BJ (cell line): ENCODE data around the gene SPRYD3. TPM values are rescaled to one million over a fixed set of nuclear protein-coding genes. Genes with fewer than 3 reads are reported as not detected.

Experiments used
- CTCF ChIA-PET: fragments of 350-600 bp; formaldehyde crosslinking; extraction: SDS; loops from one replicate; lab custom pipeline; 2021; ENCODE audit warnings: antibody characterized with exemption, inconsistent platforms; lab: Yijun Ruan, JAX
- POLR2A ChIA-PET: fragments of 300-600 bp; sonication (Branson Sonifier 250); formaldehyde crosslinking; extraction: SDS; loops from one replicate; lab custom pipeline; 2021; ENCODE audit warnings: antibody characterized with exemption; lab: Charles Lee
- DNase-seq: peaks from one replicate; pipeline ENCODE4 v3.0.0-alpha.2; 2011; ENCODE audit warnings: low read depth
- H3K27me3 ChIP-seq: 2 replicates; pipeline ENCODE4 v1.6.0; 2011; ENCODE audit warnings: low read length; ENCODE audit not compliant: control insufficient read depth, insufficient read depth
- H3K36me3 ChIP-seq: 2 replicates; pipeline ENCODE4 v1.5.1; 2011; ENCODE audit warnings: low read length; ENCODE audit not compliant: control insufficient read depth, insufficient read depth
- H3K4me3 ChIP-seq: 2 replicates; pipeline ENCODE4 v1.5.1; 2011; ENCODE audit warnings: low read depth, mild to moderate bottlenecking, control low read depth, low read length
- polyA plus RNA-seq: library from polyadenylated mRNA; depleted of rRNA; stranded (reverse); fragments of >200 nt; gene quantifications from 2 replicates; pipeline ENCODE4 v1.2.3, GENCODE V29; 2011
- TF ChIP-seq, protein P1 (sequence below): IDR thresholded peaks from 2 replicates; pipeline ENCODE4 v1.5.1; 2011; ENCODE audit warnings: low read depth, mild to moderate bottlenecking, control low read depth, inconsistent platforms, low read length, moderate library complexity; ENCODE audit not compliant: insufficient read depth

Gene SPRYD3
- polyA plus RNA-seq, 1 experiment, result 48.0 TPM

DNA sequence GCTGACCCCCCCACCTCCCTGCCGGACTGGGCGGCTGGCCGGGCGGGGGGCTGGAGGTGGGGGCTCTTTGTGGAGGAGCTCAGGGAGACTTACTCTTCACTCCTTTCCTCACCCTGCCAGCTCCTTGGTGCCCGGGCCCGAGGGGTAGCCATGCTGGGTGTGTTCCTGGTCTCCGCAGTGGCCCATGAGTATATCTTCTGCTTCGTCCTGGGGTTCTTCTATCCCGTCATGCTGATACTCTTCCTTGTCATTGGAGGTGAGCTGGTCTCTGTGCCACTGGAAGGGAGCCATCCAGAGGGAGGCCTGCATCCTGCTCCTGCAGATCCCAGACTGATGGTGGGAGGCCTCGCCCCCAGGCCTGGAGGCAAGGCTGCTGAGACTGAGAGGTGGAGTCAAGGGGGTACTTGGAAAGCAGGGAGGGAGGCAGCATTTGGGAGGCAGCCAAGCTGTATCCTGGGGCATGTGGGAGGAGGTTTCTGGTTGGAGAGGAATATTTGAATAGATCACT, 43.8 kb upstream of the SPRYD3 start:
- no peaks in the 10 kb centered on the region for H3K27me3 ChIP-seq
- H3K4me3 ChIP-seq, result no peak overlapping the region
- TF ChIP-seq, protein P1, sequence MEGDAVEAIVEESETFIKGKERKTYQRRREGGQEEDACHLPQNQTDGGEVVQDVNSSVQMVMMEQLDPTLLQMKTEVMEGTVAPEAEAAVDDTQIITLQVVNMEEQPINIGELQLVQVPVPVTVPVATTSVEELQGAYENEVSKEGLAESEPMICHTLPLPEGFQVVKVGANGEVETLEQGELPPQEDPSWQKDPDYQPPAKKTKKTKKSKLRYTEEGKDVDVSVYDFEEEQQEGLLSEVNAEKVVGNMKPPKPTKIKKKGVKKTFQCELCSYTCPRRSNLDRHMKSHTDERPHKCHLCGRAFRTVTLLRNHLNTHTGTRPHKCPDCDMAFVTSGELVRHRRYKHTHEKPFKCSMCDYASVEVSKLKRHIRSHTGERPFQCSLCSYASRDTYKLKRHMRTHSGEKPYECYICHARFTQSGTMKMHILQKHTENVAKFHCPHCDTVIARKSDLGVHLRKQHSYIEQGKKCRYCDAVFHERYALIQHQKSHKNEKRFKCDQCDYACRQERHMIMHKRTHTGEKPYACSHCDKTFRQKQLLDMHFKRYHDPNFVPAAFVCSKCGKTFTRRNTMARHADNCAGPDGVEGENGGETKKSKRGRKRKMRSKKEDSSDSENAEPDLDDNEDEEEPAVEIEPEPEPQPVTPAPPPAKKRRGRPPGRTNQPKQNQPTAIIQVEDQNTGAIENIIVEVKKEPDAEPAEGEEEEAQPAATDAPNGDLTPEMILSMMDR, result no peak
- ChIA-PET POLR2A (no interaction called here), CTCF (interaction anchor here (0.6 kb wide), 2 partner anchors 65 to 268 kb away, joined by 3 read pairs; no protein-coding TSS in a partner anchor)
- DNase-seq, result no peak
- no peaks in the 10 kb centered on the region for H3K36me3 ChIP-seq

DNA sequence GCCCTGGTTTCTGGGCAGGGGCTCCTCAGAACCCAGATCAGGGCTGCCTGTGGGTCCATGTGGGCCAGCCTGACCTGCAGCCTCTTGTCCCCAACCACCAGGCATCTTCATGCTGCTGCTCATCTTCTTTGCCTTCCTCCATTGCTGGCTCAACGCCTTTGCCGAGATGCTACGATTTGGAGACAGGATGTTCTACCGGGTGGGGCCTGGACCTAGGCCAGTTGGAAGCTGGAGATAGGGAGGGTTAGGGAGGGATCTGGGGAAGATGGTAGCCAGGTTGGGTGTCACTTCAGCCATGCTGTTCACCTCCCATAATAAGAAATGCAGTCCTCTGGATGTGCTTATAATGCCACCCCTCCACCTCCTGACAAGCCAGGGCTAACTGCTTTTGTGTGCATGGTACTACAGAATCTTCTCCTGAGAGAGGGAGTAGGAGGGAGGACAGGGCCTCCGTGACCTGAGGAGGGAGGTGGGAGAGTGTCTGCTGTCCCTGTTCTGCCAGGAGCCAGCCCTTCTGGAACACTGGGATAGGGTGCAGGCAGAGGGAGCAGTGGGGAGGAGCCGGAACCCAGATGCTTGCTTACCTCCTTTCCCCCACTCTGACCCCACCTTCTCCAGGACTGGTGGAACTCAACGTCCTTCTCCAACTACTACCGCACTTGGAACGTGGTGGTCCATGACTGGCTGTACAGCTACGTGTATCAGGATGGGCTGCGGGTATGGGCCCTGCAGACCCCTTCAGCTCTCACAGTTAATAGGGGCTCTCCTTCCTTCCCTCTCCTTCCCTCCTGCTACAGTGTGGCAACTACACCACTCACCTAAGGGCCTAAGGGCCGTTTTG, 41.7 kb upstream of the SPRYD3 start:
- DNase-seq, result no peak
- POLR2A ChIA-PET, result no interaction called here
- TF ChIP-seq, protein P1, result no peak
- Histone ChIP-seq H3K4me3 (no peak overlapping the region), H3K36me3 (no peaks in the 10 kb centered on the region), H3K27me3 (no peaks in the 10 kb centered on the region)
- CTCF ChIA-PET, result no interaction called here

DNA sequence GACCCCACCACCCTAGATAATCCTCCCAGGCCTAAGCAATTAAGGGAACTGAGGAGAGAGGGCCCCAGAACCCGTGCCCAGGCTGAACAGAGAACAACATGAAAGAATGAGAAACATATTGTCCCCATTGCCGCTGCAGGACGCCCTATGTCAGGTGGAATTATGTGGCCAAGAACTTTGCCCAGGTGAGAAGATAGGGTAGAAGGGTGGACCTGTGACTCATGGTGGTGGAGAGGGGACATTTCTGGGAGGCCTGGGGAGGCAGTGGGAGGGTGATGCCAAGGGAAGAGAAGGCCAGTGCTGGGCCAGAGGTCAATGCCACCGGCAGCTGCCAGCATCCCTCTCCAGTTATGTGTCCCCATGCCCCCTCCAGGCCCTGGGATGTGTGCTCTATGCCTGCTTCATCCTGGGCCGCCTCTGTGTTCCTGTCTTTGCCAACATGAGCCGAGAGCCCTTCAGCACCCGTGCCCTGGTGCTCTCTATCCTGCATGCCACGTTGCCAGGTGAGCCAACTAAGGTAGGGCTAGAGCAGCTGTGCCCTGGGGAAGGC, 39.6 kb upstream of the SPRYD3 start:
- no peak for DNase-seq
- H3K36me3 ChIP-seq, result no peaks in the 10 kb centered on the region
- CTCF ChIA-PET, result interaction anchor here (0.8 kb wide), 1 partner anchor 41 kb away, joined by 4 read pairs; no protein-coding TSS in a partner anchor
- TF ChIP-seq, protein P1, result no peak
- no peak overlapping the region for H3K4me3 ChIP-seq
- POLR2A ChIA-PET, result no interaction called here
- no peaks in the 10 kb centered on the region for H3K27me3 ChIP-seq

DNA sequence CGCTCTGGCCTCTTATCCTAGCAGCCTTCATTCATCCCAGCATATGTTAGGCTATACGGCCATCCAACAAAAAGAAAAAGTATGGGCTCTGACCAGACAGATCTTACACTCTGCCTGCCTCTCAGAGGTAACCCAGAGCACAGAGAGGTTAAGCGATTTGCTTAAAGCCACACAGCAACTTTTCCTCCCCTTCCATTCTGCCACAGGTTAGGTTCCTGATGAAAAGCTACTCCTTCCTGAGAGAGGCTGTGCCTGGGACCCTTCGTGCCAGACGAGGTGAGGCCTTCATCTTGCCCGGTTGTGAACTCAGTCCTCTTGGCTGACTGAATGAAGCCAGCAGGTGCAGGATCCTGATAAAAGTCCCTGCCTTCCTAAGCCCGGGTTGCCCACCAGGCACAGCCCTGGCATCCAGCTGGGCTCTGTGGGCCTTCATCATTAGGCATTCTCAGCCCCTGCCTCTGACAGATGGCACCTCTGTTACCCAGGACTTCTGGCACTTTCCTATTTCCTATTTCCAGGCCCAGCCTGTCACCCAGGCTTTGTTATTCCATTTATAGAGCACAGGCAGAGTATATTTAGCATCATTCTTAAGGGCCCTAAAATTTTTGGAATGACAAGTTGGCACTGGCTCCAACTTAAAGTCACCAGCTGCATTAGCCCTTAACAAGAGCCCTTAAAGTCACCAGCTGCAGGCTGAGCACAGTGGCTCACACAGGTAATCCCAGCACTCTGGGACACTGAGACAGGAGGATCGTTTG, 36.9 kb upstream of the SPRYD3 start:
- ChIA-PET CTCF (interaction anchor here (1.4 to 1.5 kb wide), 2 partner anchors 19 to 50 kb away, joined by 3 to 4 read pairs; no protein-coding TSS in a partner anchor), POLR2A (no interaction called here)

More for the DNA sequence above, 36.9 kb upstream of the SPRYD3 start:
- no peak overlapping the region for H3K4me3 ChIP-seq
- H3K27me3 ChIP-seq, result no peaks in the 10 kb centered on the region
- H3K36me3 ChIP-seq, result no peaks in the 10 kb centered on the region
- TF ChIP-seq, protein P1, result no peak
- DNase-seq, result no peak
